Stimulated activated CD4-positive, alpha-beta T cell treated with anti-CD3 and anti-CD28 coated beads, TNF-alpha, amount 100 ng/mL, for 24 hours (primary cell): ENCODE data around the gene USP10.
"Not testable (repeated sequence)": the region's sequence is repeated elsewhere in the genome, so short reads cannot be mapped to it uniquely, and the experiment has no call there.

ENCODE experiments used
- DNase-seq, 3 experiments: peaks; one replicate each; pipeline ENCODE4 v3.0.0-alpha.2; 2020; ENCODE audit warnings: low read depth in 3 of 3

USP10 gene

GRCh38 chr16:84726669-84727467 lies 27.1 kb downstream of the USP10 start:
- no peak for DNase-seq

- no peak for DNase-seq
Measured at GRCh38 chr16:84728853-84729424, 29.1 kb downstream of the USP10 start.

- DNase-seq, result no peak
Measured at GRCh38 chr16:84729716-84730320, 30.0 kb downstream of the USP10 start.

- DNase-seq, result no peak
Measured at GRCh38 chr16:84730406-84731106, 30.8 kb downstream of the USP10 start.

GRCh38 chr16:84732332-84732673 lies 32.5 kb downstream of the USP10 start:
- DNase-seq, result not testable (repeated sequence)

GRCh38 chr16:84732674-84733352 lies 33.0 kb downstream of the USP10 start:
- no peak for DNase-seq

- no peak for DNase-seq
Measured at GRCh38 chr16:84735849-84736586, 36.2 kb downstream of the USP10 start.

GRCh38 chr16:84737192-84738011 lies 37.6 kb downstream of the USP10 start:
- DNase-seq, result no peak

GRCh38 chr16:84738255-84739038 lies 38.6 kb downstream of the USP10 start:
- DNase-seq, result peak; percentile 51 to 71 (median 57)

GRCh38 chr16:84739349-84740124 lies 39.7 kb downstream of the USP10 start:
- no peak for DNase-seq

- no peak for DNase-seq
Measured at GRCh38 chr16:84740596-84741116, 40.9 kb downstream of the USP10 start.

GRCh38 chr16:84741340-84741830 lies 41.6 kb downstream of the USP10 start:
- no peak for DNase-seq

GRCh38 chr16:84742641-84743092 lies 42.9 kb downstream of the USP10 start:
- DNase-seq, result no peak

- no peak for DNase-seq
Measured at GRCh38 chr16:84746231-84746630, 46.4 kb downstream of the USP10 start.

- DNase-seq, result no peak
Measured at GRCh38 chr16:84746875-84747274, 47.1 kb downstream of the USP10 start.

GRCh38 chr16:84748247-84748646 lies 48.4 kb downstream of the USP10 start:
- not testable (repeated sequence) for DNase-seq

GRCh38 chr16:84749072-84749471 lies 49.3 kb downstream of the USP10 start:
- DNase-seq, result no peak

GRCh38 chr16:84749815-84750214 lies 50.0 kb downstream of the USP10 start:
- no peak for DNase-seq
